ENCODE data around the gene PRRC2B.
"Not testable (repeated sequence)": the region's sequence is repeated elsewhere in the genome, so short reads cannot be mapped to it uniquely, and the experiment has no call there.

Gene PRRC2B

GRCh38 chr9:131539223-131539923 is 145.5 kb downstream of the PRRC2B start:
- DNase-seq (ENCODE audit: low spot score) = no peak

DNA sequence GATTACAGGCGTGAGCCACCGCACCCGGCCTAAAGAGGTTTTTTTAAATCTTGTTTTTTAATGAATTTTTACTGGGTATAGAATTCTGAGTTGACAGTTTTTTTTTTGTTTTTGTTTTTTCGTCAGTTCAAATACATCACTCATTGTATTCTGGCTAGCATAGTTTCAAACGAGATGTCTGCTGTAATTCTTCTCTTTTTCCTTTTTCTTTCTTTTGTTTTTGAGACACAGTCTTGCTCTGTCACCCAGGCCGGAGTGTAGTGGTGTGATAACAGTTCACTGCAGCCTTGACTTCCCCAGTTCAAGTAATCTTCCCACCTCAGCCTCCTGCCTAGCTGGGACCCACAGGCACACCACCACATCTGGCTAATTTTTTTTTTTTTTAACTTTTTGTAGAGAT is 149.3 kb downstream of the PRRC2B start:
- no peak for DNase-seq (ENCODE audit: low spot score)

- DNase-seq (ENCODE audit: low spot score) = no peak
These were observed 151.3 kb downstream of the PRRC2B start, which contains the start of gene PRRT1B for GRCh38 chr9:131545003-131545785. TSS of gene PRRT1B (plus strand) at chr9:131545523. CDS start at chr9:131545616, 93 bp downstream.

DNA sequence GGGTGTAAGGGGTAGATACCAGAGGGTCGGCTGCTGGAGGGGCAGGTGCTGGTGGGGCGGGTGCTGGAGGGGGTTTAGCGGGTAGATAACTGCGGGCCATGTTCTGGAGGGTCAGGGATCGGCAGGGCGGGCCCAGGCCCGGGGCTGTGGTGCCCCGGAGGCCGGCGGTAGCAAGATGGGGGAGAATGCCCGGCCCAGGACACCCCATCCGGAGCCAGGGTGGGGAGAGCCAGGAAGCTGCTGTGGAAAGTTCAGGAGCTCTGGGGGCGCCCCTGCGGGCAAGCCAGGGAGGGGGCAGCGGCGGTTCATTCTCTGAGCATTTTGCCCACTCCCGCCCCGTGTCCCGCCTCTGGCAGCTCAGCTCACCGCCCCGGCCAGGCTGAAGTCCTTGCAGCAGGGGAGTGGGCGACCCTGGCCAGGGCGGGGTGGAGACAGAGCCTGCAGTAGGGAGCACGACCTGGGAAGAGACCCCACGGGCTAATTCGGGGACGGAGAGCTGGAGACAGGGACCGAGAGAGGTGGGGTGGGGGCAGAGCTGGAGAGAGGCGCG is 152.0 kb downstream of the PRRC2B start:
- no peak for DNase-seq (ENCODE audit: low spot score)

- DNase-seq (ENCODE audit: low spot score) = no peak
These were observed 152.6 kb downstream of the PRRC2B start for GRCh38 chr9:131546336-131547084.

- DNase-seq (ENCODE audit: low spot score) = not testable (repeated sequence)
These were observed 155.3 kb downstream of the PRRC2B start for GRCh38 chr9:131549186-131549585.
